ENCODE results near the gene POLE. TPM values are rescaled to one million over a fixed set of nuclear protein-coding genes. Genes with fewer than 3 reads are reported as not detected.

Gene POLE
- total RNA-seq, 4 donors from 2014 or later: 32.2 to 133 (median 44.4) TPM

- WGBS, 2 donors: 2% methylated on average over 10 of the region's 55 CpGs; no CpG with 5 or more reads in 1 of the 2 donors
- peaks cover 0 to 6% (median 0%) of the 10 kb centered on the region in 3 donors for H3K36me3 ChIP-seq
- H3K9me3 ChIP-seq: no peaks in the 10 kb centered on the region
- H3K4me1 ChIP-seq: peaks cover 0 to 32% (median 4%) of the 10 kb centered on the region in 4 donors
- no peak for DNase-seq (ENCODE audit: low spot score in 2 of 2)
- peak overlapping the region in 2 of 4 donors; percentile 74 to 79 for H3K27ac ChIP-seq
- H3K27me3 ChIP-seq: no peaks in the 10 kb centered on the region
- TF ChIP-seq CTCF (IDR thresholded peaks at IDR 0.05) (no peak), EP300 (IDR thresholded peaks at IDR 0.05) (no peak), POLR2A (IDR thresholded peaks at IDR 0.05) (no peak)
- H3K4me3 ChIP-seq: peak overlapping the region; percentile 38 to 98 (median 90)
These were observed 324 bp downstream of the POLE start for GRCh38 chr12:132686825-132687210.

GRCh38 chr12:132685400-132685799 is 1.7 kb downstream of the POLE start:
- no peak for DNase-seq (ENCODE audit: low spot score in 2 of 2)
- TF ChIP-seq POLR2A (IDR thresholded peaks at IDR 0.05): no peak
- TF ChIP-seq CTCF (IDR thresholded peaks at IDR 0.05): no peak
- no peak for TF ChIP-seq EP300 (IDR thresholded peaks at IDR 0.05)
- H3K27me3 ChIP-seq: no peaks in the 10 kb centered on the region
- H3K27ac ChIP-seq: no peak overlapping the region
- H3K9me3 ChIP-seq: no peaks in the 10 kb centered on the region
- no peak overlapping the region for H3K4me3 ChIP-seq
- peaks cover 0 to 2% (median 0%) of the 10 kb centered on the region in 3 donors for H3K36me3 ChIP-seq
- H3K4me1 ChIP-seq: peaks cover 0 to 30% (median 4%) of the 10 kb centered on the region in 4 donors
- WGBS, 2 donors: 79 to 83% methylated on average over 5 of the region's 5 CpGs

GRCh38 chr12:132677492-132677891 is 9.7 kb downstream of the POLE start:
- DNase-seq (ENCODE audit: low spot score in 2 of 2): no peak
- no peaks in the 10 kb centered on the region for H3K27me3 ChIP-seq
- no peaks in the 10 kb centered on the region for H3K9me3 ChIP-seq
- peaks cover 0 to 73% (median 5%) of the 10 kb centered on the region in 3 donors for H3K36me3 ChIP-seq
- WGBS, 2 donors: 94 to 98% methylated on average over 9 of the region's 9 CpGs
- no peak overlapping the region for H3K27ac ChIP-seq
- no peak overlapping the region for H3K4me3 ChIP-seq
- H3K4me1 ChIP-seq: peaks cover 0 to 13% (median 0%) of the 10 kb centered on the region in 4 donors
- TF ChIP-seq CTCF (IDR thresholded peaks at IDR 0.05): no peak
- no peak for TF ChIP-seq EP300 (IDR thresholded peaks at IDR 0.05)
- TF ChIP-seq POLR2A (IDR thresholded peaks at IDR 0.05): no peak

- Histone ChIP-seq H3K9me3 (no peaks in the 10 kb centered on the region), H3K4me3 (no peak overlapping the region), H3K36me3 (peaks cover 0 to 87% (median 5%) of the 10 kb centered on the region in 3 donors), H3K4me1 (peaks cover 0 to 13% (median 0%) of the 10 kb centered on the region in 4 donors), H3K27ac (peak overlapping the region in 1 of 4 donors; percentile 40), H3K27me3 (no peaks in the 10 kb centered on the region)
- TF ChIP-seq EP300 (IDR thresholded peaks at IDR 0.05) (no peak), CTCF (IDR thresholded peaks at IDR 0.05) (no peak), POLR2A (IDR thresholded peaks at IDR 0.05) (no peak)
- DNase-seq (ENCODE audit: low spot score in 2 of 2): no peak
- WGBS, 2 donors: 60 to 72% methylated on average over 14 of the region's 14 CpGs
These were observed 11.2 kb downstream of the POLE start for GRCh38 chr12:132675757-132676432.

GRCh38 chr12:132674561-132674960 is 12.6 kb downstream of the POLE start:
- WGBS, 2 donors: 95 to 97% methylated on average over 5 of the region's 5 CpGs
- H3K4me3 ChIP-seq: no peak overlapping the region
- TF ChIP-seq CTCF (IDR thresholded peaks at IDR 0.05) (no peak), EP300 (IDR thresholded peaks at IDR 0.05) (no peak), POLR2A (IDR thresholded peaks at IDR 0.05) (no peak)
- H3K36me3 ChIP-seq: peaks cover 0 to 97% (median 5%) of the 10 kb centered on the region in 3 donors
- no peaks in the 10 kb centered on the region for H3K9me3 ChIP-seq
- H3K27ac ChIP-seq: no peak overlapping the region
- H3K27me3 ChIP-seq: no peaks in the 10 kb centered on the region
- H3K4me1 ChIP-seq: peaks cover 0 to 13% (median 0%) of the 10 kb centered on the region in 4 donors
- no peak for DNase-seq (ENCODE audit: low spot score in 2 of 2)
